ENCODE results near the gene ZBTB3.

Gene ZBTB3

DNA sequence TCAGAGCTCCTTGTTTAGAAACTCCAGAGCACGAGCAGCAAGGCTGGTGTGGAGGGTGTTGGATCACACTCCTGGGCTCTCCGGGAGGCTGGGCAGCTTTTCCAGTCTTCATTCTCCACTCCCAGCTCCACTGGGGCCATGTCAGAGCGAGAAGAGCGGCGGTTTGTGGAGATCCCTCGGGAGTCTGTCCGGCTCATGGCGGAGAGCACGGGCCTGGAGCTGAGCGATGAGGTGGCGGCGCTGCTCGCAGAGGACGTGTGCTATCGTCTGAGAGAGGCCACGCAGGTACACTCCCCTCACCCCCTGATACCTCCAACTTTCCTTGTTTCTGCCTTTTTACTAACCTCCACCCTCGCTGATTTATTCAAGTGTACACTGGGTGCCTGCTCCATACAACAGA lies 21.7 kb upstream of the ZBTB3 start:
- H3K27ac ChIP-seq, result no peak overlapping the region
- no peak for TF ChIP-seq ZFX (IDR thresholded peaks at IDR 0.05)
- TF ChIP-seq, protein P1, sequence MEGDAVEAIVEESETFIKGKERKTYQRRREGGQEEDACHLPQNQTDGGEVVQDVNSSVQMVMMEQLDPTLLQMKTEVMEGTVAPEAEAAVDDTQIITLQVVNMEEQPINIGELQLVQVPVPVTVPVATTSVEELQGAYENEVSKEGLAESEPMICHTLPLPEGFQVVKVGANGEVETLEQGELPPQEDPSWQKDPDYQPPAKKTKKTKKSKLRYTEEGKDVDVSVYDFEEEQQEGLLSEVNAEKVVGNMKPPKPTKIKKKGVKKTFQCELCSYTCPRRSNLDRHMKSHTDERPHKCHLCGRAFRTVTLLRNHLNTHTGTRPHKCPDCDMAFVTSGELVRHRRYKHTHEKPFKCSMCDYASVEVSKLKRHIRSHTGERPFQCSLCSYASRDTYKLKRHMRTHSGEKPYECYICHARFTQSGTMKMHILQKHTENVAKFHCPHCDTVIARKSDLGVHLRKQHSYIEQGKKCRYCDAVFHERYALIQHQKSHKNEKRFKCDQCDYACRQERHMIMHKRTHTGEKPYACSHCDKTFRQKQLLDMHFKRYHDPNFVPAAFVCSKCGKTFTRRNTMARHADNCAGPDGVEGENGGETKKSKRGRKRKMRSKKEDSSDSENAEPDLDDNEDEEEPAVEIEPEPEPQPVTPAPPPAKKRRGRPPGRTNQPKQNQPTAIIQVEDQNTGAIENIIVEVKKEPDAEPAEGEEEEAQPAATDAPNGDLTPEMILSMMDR (conservative IDR thresholded peaks at IDR 0.05), result no peak

DNA sequence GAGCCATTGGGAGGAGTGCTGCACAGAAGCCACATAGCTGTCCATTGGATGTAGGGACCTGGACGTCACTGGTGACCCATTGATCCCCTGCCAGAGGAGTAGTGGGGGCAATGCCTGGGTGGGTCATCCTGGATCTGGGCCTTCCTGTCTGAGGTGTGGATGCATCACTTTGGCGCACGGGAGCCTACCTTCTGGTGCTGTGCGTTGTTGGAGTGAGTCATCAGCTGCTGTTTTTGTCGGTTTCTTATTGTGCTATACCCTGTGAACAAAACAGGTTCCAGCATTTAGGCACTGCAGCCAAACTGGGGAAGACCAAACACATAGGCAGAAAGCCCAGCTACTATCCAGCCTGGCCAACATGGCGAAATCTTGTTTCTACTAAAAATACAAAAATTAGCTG lies 20.4 kb upstream of the ZBTB3 start:
- H3K27ac ChIP-seq, result no peak overlapping the region
- TF ChIP-seq ZFX (IDR thresholded peaks at IDR 0.05), result no peak
- TF ChIP-seq, protein P1 (conservative IDR thresholded peaks at IDR 0.05), result no peak

DNA sequence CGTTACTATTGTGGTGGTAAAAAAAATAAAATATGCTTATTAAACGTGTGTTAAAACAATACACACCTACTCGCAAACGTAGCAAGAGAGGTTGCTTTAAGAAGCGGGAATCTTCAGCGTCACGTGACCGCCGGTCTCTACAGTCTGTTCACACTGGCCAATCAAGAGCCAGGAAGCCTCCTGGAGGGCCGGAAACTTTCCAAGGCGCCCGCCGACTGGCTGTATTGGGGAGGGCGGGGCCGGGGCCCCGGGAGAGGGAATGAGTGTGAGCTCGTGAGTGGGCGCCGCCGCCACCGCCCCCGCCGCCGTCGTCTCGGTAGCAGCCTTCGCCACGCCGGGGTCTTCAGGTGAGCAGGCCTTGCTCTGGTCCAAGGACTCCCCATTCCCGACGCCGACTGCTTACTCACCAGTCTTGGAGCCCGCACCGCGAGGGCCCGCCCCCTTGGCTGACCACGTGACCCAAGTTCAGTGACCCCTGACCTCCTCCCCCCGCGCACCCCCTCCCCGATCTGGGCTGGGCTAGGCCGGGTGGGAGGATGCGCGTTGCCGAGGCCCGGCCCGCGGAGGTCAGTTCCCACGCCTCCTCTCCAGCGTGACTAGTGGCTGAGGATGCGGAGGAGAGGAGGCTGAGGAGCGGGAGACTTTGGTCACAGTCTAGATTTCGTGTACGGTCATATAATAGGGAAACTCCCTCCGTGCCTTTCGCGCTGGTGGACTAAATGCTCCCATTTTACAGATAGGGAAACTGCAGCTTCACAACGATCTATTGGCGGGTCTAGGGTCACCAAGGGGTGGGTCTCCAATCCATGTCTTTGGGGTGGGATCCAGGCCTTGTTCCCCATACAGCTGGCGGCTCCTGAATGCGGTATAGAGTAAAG lies 17.4 kb upstream of the ZBTB3 start, which contains the start of gene TAF6L:
TAF6L (plus strand) TSS at position 253 of the 878 bp plus-strand sequence. CDS start 4,388 bp downstream, outside the sequence.
- TF ChIP-seq ZFX (IDR thresholded peaks at IDR 0.05), result no peak
- TF ChIP-seq, protein P1 (conservative IDR thresholded peaks at IDR 0.05), result no peak
- H3K27ac ChIP-seq, result peak within 1 kb of the TSS; percentile 79

DNA sequence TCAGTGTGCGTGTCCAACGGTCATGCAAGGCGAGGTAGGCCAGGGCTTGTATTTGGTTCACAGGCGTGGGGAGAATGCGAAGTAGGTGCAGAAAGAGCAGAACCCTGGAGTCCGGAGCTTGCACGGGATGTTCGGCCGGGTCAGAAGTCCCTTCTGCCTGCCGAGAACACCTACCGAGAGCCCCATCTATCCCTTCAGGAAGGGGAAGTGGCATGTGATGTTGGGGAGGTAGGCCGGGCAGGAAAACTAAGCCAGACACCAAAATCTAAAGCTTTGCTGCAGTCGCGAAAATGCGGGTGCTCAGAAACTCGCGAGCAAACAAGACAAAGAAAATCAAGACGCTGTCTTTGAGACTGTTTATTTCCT lies 16.8 kb upstream of the ZBTB3 start:
- peak; percentile 60; the same call in 1 of the 2 replicates for TF ChIP-seq ZFX (IDR thresholded peaks at IDR 0.05)
- TF ChIP-seq, protein P1 (conservative IDR thresholded peaks at IDR 0.05), result no peak
- peak overlapping the region; percentile 79 for H3K27ac ChIP-seq

DNA sequence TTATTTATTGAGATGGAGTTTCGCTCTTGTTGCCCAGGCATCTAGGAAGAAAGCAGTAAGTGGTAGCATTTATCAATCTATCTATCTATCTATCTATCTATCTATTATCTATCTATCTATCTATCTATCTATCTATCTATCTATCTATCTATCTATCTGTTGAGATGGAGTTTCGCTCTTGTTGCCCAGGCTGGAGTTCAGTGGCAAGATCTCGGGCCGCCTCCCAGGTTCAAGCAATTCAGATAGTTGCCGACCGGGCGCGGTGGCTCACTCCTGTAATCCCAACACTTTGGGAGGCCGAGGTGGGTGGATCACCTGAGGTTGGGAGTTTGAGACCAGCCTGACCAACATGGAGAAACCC lies 6.9 kb upstream of the ZBTB3 start:
- peak overlapping the region; percentile 80 for H3K27ac ChIP-seq

DNA sequence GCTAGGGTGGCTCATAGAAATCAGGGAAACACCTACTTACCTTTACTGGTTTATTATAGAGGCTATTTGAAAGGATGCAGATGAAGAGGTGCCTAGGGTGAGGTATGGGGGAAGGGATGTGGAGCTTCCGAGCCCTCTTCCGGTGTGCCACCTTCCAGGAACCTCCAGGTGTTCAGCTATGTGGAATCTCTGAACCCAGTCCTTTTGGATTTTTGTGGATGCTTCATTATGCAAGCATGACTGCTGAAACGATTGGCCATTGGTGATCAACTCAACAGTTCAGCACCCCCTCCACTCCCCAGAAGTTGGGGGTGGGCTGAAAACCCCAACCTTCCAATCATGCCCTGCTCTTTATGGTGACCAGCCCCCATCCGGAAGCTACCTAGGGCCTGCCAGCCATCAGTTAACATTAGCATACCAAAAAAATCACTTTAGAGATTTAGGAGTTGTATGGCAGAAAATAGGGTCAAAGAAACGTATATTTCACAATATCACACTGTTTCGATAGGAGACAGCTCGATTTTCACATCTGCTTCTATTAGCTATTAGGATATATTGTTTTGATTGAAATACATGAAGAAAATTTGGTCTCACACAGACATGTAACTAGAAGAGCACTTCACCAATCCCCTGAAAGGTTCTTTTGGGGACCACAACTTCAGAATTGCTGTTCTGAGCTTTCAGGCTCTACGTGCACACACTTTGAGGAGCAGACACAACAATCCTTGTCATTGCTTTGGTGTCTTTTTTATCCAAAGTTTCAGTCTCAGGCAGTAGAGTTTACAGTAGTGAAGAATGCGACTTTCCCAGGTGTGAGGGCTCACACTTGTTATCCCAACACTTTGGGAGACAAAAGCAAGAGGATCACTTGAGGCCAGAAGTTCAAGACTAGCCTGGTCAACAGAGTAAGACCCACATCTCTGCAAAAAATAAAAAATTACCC lies 4.2 kb upstream of the ZBTB3 start:
- TF ChIP-seq ZFX (IDR thresholded peaks at IDR 0.05), result no peak
- TF ChIP-seq, protein P1 (conservative IDR thresholded peaks at IDR 0.05), result no peak
- no peak overlapping the region for H3K27ac ChIP-seq

DNA sequence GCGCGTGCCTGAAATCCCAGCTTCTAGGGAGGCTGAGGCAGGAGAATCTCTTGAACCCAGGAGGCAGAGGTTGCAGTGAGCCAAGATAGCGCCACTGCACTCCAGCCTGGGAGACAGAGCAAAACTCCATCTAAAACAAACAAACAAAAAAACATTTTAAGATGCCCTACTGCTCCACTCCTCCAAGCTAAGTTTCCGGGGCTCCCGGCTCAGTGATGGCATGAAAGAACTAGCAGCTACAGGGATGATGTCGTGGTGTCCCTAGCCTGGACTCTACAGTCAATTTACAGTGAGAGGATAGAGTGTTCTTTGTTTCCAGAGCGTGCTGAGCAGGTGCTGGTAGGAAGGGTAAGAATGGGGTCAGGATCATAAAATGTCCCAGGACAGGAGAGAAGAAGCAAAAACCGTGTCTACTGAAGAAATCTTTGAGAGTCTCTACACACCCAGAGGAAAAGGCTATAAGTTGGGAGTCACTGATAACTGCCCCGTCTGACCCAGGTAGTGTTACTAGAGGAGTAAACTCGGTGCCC lies 1.2 kb upstream of the ZBTB3 start:
- no peak overlapping the region; the same call in 1 of the 2 replicates for H3K27ac ChIP-seq
- TF ChIP-seq, protein P1 (conservative IDR thresholded peaks at IDR 0.05), result no peak
- TF ChIP-seq ZFX (IDR thresholded peaks at IDR 0.05), result no peak
